Measurements from ENCODE around the gene GP9.

GRCh38 chr3:129018271-129018670, 42.3 kb upstream of the GP9 start:
- TF ChIP-seq EZH2 (IDR thresholded peaks at IDR 0.05; ENCODE audit: borderline replicate concordance, low read length) (no peak), CTCF (IDR thresholded peaks at IDR 0.05; ENCODE audit: low read length) (no peak)

Measured in OCI-LY1 (cell line).